ENCODE measurements around the gene ALK.
"Not testable (repeated sequence)": the region's sequence is repeated elsewhere in the genome, so short reads cannot be mapped to it uniquely, and the experiment has no call there.

The ALK gene

DNA sequence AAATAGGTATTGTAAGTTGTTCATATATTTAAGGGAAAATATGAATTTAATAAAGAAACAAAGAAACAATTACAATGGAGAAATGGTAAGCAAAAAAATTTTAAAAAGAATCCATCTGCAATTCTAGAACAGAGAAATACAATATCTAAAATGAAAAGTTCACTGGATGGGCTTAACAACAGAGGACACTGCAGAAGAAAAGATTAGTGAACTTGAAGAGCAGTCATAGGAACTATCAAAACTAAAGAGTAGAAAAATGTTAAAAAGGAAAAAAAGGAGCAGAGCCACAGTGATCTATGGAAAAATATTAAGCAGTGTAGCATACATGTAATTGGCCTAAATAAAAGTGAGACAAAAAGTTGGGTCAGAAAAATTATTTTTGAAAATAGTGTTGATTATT is 83.5 kb downstream of the ALK start:
- DNase-seq, result no peak

- DNase-seq, result no peak
Measured at GRCh38 chr2:29834624-29835023, 86.8 kb downstream of the ALK start.

DNA sequence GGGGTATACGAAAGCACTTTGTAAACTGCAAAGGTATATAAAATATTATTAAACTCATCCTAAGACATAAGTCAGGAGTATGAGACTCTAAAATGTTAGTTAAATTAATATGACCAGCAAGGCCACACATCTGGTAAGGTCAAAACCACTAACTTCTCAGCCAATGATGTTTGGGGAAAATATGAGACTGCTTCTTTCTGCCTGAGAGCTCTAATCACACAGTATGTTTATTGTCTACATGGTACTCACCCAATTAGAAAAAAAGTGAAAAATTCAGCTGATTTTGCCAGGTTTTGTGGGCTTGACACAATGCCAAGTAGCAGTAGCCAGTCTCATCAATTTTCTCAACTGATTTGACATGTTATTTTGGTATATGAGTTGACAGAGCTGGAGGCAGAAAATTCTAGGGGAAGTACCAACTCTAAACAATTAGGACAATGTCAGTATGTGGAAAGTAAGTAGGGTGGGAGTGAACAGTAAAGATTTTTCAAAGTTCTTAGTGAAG is 87.3 kb downstream of the ALK start:
- DNase-seq, result no peak

DNA sequence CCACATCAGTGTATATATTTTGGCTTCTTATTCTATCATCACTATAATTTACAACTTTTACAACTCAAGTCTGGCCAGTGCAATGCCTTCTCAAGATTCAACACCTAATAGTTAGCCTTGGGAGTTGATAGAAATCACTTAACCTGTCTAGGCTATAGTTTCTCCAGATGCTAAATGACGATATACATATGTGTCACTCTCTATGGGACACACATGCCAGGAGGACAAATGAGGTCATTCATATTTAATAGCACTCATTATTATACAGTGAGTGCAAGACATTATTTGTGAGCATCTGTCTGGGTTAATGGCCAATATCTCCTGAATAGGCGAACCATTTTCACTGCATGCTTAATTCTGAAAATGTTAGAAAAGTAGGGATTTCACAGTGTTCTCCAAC is 89.8 kb downstream of the ALK start:
- DNase-seq, result no peak

- DNase-seq, result no peak
Measured at GRCh38 chr2:29829841-29830240, 91.5 kb downstream of the ALK start.

- DNase-seq, result not testable (repeated sequence)
Measured at GRCh38 chr2:29824145-29824544, 97.2 kb downstream of the ALK start.

- DNase-seq, result no peak
Measured at GRCh38 chr2:29821591-29821990, 99.8 kb downstream of the ALK start.

DNA sequence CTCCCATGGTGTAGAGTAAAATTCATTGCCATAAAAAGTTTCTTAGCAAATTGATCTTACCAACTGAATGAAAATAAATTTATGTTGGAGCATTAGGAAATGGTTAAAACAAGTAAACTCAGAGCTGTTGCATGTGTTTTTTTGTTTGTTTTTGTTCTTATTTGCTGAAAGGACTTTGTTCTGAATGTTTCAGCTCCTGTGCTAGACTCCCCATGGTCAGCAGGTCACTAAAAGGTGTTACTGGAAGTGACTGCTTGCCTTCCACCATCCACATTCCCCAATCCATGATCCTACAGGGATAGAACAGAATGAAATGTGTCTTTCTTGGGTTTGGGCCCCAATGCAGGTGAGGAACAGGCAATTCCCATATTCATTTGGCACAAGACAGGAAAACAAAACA is 101.8 kb downstream of the ALK start:
- no peak for DNase-seq

- no peak for DNase-seq
Measured at GRCh38 chr2:29817801-29818680, 103.3 kb downstream of the ALK start.

DNA sequence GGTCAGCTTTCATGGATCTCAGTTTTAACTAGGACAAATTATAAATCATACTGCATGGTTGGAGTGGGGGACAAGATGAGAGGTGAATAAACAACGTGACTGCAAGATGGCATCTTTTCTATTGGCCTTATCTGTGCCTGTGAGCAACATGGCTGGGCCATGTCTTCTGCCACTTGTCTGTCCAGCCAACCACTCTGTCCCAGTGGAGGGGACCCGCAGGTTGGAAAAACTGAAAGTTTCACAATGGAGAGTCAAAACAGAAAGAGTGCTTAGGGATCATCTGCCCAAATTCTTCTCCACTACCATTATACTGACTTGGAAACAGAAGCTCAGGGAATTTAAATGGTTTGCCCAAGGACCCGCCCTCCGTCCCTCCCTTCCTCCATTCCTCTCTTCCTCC is 104.1 kb downstream of the ALK start:
- DNase-seq, result no peak

DNA sequence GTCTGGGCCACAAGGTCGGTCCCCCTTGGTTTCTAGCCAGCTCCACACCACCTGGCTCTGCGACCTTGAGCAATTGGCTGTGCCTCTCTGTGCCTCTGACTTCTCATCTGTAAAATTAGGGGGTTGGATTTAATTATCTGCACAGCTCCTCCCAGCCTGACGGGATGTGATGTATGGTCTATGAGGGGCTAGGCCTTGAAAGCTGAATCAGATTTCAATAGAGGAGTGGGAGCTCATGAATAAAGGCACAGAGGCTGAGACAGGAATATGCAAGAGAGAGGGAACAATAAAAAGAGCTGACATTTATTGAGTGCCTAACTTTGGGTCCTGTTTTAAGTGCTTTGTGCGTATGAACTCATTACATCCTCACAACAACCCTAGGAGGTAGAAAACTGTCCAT is 104.7 kb downstream of the ALK start:
- no peak for DNase-seq

- no peak for DNase-seq
Measured at GRCh38 chr2:29811378-29811777, 110.0 kb downstream of the ALK start.

GRCh38 chr2:29810956-29811355 is 110.4 kb downstream of the ALK start:
- DNase-seq, result no peak

DNA sequence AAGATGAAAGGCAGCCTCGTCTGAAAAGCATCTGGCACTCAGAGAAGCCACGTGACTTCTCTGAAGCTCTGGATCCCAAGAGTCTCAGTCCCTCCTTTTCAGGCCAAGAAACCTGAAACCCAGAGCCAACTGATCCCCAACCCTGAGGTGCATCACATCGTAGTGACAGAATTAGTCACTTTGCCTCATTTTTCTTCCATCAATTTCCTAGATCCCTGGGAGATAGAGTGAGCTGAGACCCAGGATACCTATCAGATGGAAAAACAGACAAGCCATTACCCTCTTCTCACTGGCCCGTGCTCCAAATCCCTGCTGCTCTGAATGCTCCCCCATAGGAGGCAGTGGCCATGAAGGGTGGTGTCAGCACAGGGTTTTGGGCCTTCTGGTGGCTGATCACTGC is 113.1 kb downstream of the ALK start:
- DNase-seq, result no peak

DNA sequence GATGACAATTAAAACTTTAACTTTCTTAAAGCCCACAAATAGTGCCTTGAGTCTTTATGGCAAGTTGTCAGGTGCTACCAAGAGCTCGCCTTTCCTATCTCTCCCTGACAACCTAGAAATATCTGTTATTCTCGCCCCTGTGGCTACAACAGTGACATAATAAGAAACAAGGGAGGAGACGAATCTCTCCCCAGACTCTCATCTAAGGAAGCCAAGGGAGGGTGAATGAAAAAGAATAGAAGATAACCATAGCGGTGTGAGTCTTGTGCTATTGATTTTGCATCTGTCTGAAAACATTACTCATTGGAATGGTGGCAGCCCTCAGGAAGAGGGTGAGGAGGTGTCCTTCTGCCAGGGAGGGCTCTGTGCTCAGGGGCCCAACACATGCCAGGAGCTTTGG is 114.3 kb downstream of the ALK start:
- no peak for DNase-seq

- DNase-seq, result no peak
Measured at GRCh38 chr2:29806461-29806860, 114.9 kb downstream of the ALK start.

GRCh38 chr2:29804671-29805070 is 116.7 kb downstream of the ALK start:
- no peak for DNase-seq

GRCh38 chr2:29803537-29803936 is 117.8 kb downstream of the ALK start:
- DNase-seq, result no peak

DNA sequence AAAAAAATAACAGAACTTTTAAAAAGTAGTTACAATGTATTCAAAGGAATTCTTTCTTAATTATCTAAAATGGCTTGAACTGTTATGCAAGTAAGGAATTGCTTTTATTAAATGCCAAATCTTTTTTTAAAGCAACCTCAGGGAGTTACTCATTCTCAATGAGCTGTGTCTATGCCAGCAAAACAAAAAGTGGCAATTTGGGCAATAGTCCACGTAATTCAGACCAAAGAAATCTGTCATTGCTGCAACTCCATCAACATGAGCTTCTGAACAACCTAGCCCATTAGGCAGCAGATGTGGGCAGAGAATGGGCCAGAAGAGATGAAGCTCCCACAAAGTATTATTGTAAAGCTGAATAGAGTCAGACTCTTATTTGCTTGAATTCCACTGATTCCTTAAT is 118.4 kb downstream of the ALK start:
- DNase-seq, result no peak

- DNase-seq, result no peak
Measured at GRCh38 chr2:29799628-29800027, 121.8 kb downstream of the ALK start.

DNA sequence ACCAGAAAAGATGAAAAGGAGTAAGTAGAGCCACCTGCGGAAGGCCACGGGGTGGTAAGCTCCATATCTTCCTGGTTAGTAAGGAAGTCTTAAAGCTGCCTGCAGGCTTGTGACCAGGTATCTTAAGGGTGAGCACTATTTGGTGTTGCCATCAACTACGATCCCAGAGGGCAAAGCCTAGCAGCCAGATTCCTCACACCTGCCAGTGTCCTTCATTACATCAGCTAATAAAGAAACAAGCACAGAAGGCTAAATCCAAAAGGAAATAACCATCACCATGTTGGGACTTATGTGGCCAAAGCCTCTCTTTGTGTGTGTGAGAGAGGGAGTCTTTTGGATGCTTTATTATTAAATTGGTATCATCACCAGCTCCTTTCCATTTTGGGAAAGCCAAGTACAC is 123.5 kb downstream of the ALK start:
- no peak for DNase-seq

DNA sequence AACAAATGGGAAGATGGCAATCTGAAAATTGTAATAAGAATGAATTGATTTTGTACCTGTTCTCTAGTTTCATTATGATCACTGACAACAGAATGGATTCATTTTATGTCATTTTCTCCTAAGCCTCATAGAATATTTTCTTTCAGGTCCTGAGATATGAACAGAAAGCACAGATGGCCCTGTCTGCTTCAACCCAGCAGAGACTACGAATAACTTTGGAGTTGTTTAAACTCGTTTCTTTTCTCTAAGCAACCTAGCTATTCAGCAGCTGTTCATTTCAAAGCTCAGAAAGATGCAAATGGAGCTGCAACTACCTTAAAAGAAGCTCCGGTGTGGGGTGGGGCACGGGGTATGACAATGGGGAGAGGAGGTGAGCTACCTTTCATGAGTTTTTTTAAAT is 124.9 kb downstream of the ALK start:
- DNase-seq, result no peak

DNA sequence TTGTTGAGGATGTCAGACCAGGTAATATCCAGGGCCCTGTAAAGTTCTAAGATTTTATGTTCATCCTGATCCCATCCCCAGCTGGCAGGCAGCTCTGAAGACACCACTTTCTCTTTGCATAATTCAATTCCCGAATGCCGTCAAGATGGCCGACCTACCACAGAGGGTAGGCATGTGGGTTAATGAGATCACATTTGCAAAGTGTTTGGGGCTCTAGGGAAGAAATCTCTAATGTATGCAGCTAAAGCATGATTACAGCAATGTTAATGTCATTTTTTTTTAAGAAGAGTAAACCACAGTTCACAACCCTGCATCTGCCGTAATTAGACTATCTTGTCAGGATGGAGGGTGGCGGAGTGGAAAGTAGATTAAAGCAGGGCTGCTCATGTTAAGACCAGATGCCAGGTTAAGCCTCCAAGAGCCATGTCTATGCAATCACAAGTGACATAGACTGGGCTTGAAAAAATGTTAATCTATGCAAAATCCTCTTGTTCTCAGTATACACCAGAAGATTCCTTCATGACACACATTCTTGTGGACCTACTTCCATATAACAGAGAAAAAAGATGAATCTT is 131.4 kb downstream of the ALK start:
- no peak for DNase-seq
